HEK293T (cell line): Measurements from ENCODE around the gene CD276.

ENCODE experiments used
- CTBP1 ChIP-seq: fragments of 450-650 bp; IDR thresholded peaks from 2 replicates; pipeline ENCODE4 v1.6.1; 2016; ENCODE audit warnings: borderline replicate concordance
- ELF4 ChIP-seq: fragments of 450-650 bp; IDR thresholded peaks from 2 replicates; pipeline ENCODE4 v1.6.1; 2017; ENCODE audit warnings: antibody characterized with exemption
- FOXK2 ChIP-seq: fragments of 450-650 bp; IDR thresholded peaks from 2 replicates; pipeline ENCODE4 v1.6.1; 2016; ENCODE audit warnings: mild to moderate bottlenecking
- FOXM1 ChIP-seq: fragments of 450-650 bp; IDR thresholded peaks from 2 replicates; pipeline ENCODE4 v1.6.1; 2017; ENCODE audit warnings: mild to moderate bottlenecking, borderline replicate concordance
- SUZ12 ChIP-seq: fragments of 450-650 bp; IDR thresholded peaks from 2 replicates; pipeline ENCODE4 v1.6.1; 2016; ENCODE audit warnings: mild to moderate bottlenecking
- TARDBP ChIP-seq: fragments of 450-650 bp; IDR thresholded peaks from 2 replicates; pipeline ENCODE4 v1.6.1; 2016

- TF ChIP-seq CTBP1 (no peak), FOXK2 (no peak), TARDBP (no peak), FOXM1 (no peak), SUZ12 (no peak), ELF4 (no peak)
Observed at GRCh38 chr15:73712107-73712506, 27.9 kb downstream of the CD276 start.
